HepG2 (cell line): ENCODE measurements around the gene CERS5. TPM values are rescaled to one million over a fixed set of nuclear protein-coding genes. Genes with fewer than 3 reads are reported as not detected.

ENCODE experiments used
- ATAC-seq: fragments of 200-7000 bp; cut with Tn5 transposase; 3 replicates; pipeline ENCODE4 v1.9.1; 2020; ENCODE audit warnings: mild to moderate bottlenecking, moderate library complexity
- BruUV-seq: library from RNA; stranded (reverse); fragments of 400-500 nt; replicated peaks from 2 replicates; lab custom pipeline; 2021; lab: Mats Ljungman, UMichigan
- CTCF ChIA-PET: fragments of 300-600 bp; formaldehyde crosslinking; extraction: SDS; loops from one replicate; lab custom pipeline; 2021; ENCODE audit warnings: low total read pairs, inconsistent platforms, low intra/inter-chr PET ratio; lab: Yijun Ruan, JAX
- POLR2A ChIA-PET: fragments of 350-600 bp; sonication (Branson Sonifier 250); formaldehyde crosslinking; loops from one replicate; lab custom pipeline; 2020; ENCODE audit warnings: antibody characterized with exemption, inconsistent platforms; lab: Yijun Ruan, JAX
- DNase-seq: peaks from one replicate; pipeline ENCODE4 v3.0.0-alpha.2; 2015; ENCODE audit warnings: low spot score
- FAIRE-seq: peaks from 3 replicates; lab custom pipeline; 2011; peaks lifted over from hg19 to GRCh38; lab: Jason Lieb, UNC
- H2AFZ ChIP-seq: one replicate; pipeline ENCODE4 v1.6.1; 2011; ENCODE audit warnings: low read length, inconsistent platforms
- H3K27ac ChIP-seq: fragments of 300-600 bp; 3 replicates; pipeline ENCODE4 v1.8.0; 2011; ENCODE audit warnings: mixed run types, mild to moderate bottlenecking, mixed read lengths, low read length, inconsistent platforms; ENCODE audit not compliant: insufficient read depth; ENCODE audit errors: extremely low read length
- H3K27me3 ChIP-seq, 2 experiments: fragments of 200-600 bp in 1 of 2; 2 replicates in 1 of 2; 3 replicates in 1 of 2; pipeline versions ENCODE4 v1.6.0 to v1.8.0; 2011; ENCODE audit warnings: low read length in 2 of 2, mild to moderate bottlenecking in 2 of 2, moderate library complexity in 2 of 2, inconsistent platforms in 1 of 2; ENCODE audit not compliant: insufficient read depth in 2 of 2, control insufficient read depth in 1 of 2
- H3K36me3 ChIP-seq, 2 experiments: fragments of 200-600 bp in 1 of 2; replicated peaks in 1 of 2; 2 replicates in 1 of 2; 3 replicates in 1 of 2; pipeline versions ENCODE4 v1.5.1 to v1.8.0; 2011; ENCODE audit warnings: low read length in 2 of 2, inconsistent platforms in 1 of 2; ENCODE audit not compliant: insufficient read depth in 2 of 2, control insufficient read depth in 1 of 2
- H3K4me1 ChIP-seq: 2 replicates; pipeline ENCODE4 v1.5.1; 2012; ENCODE audit warnings: low read length, inconsistent platforms; ENCODE audit not compliant: insufficient read depth
- H3K4me2 ChIP-seq: 2 replicates; pipeline ENCODE4 v1.6.0; 2011; ENCODE audit warnings: low read depth, low read length, inconsistent platforms
- H3K4me3 ChIP-seq, 3 experiments: fragments of 200-600 bp in 1 of 3; sonication (generic), shearing (Covaris generic) in 1 of 3; replicated peaks in 1 of 3; 2 replicates each; pipeline ENCODE4 v1.5.1; 2011 to 2016; ENCODE audit warnings: low read length in 3 of 3, inconsistent platforms in 2 of 3, low read depth in 2 of 3, mild to moderate bottlenecking in 2 of 3, control low read depth in 1 of 3, mixed read lengths in 1 of 3; ENCODE audit not compliant: insufficient read depth in 1 of 3
- H3K79me2 ChIP-seq: one replicate; pipeline ENCODE4 v1.6.1; 2011; ENCODE audit warnings: low read length, inconsistent platforms; ENCODE audit not compliant: insufficient read depth
- H3K9ac ChIP-seq: 2 replicates; pipeline ENCODE4 v1.6.0; 2011; ENCODE audit warnings: mild to moderate bottlenecking, low read depth, low read length, inconsistent platforms; ENCODE audit not compliant: insufficient read depth
- H3K9me3 ChIP-seq: 2 replicates; pipeline ENCODE4 v1.5.1; 2012; ENCODE audit warnings: mild to moderate bottlenecking, low read length
- H4K20me1 ChIP-seq: 2 replicates; pipeline ENCODE4 v1.6.0; 2011; ENCODE audit warnings: inconsistent platforms, mild to moderate bottlenecking, low read length, moderate library complexity; ENCODE audit not compliant: insufficient read depth
- ARID2 ChIP-seq: sonication (generic); formaldehyde crosslinking; IDR thresholded peaks from 2 replicates; pipeline ENCODE4 v1.8.1; 2022; ENCODE audit warnings: mild to moderate bottlenecking, missing genetic modification reagents, borderline replicate concordance
- ARNT2 ChIP-seq: sonication (generic); formaldehyde crosslinking; IDR thresholded peaks from 2 replicates; pipeline ENCODE4 v1.8.0; 2022; ENCODE audit warnings: mild to moderate bottlenecking, low read depth, missing genetic modification reagents, moderate library complexity
- BCL6 ChIP-seq: IDR thresholded peaks from 2 replicates; pipeline ENCODE4 v1.6.1; 2016; ENCODE audit warnings: missing genetic modification reagents, missing compliant biosample characterization
- CHD2 ChIP-seq: IDR thresholded peaks from 2 replicates; pipeline ENCODE4 v1.6.1; 2011; ENCODE audit warnings: low read depth, low read length, improper control_type of control experiment
- FOXP1 ChIP-seq, 2 experiments: fragments of 450-650 bp in 1 of 2; IDR thresholded peaks; 2 replicates each; pipeline ENCODE4 v1.6.1; 2017 to 2018; ENCODE audit warnings: antibody characterized with exemption in 1 of 2
- HDAC1 ChIP-seq: sonication (generic); formaldehyde crosslinking; IDR thresholded peaks from 2 replicates; pipeline ENCODE4 v1.5.1; 2020; ENCODE audit warnings: mild to moderate bottlenecking, missing genetic modification reagents
- HNF4G ChIP-seq, 2 experiments: sonication (generic) in 1 of 2; formaldehyde crosslinking in 1 of 2; IDR thresholded peaks; 2 replicates each; pipeline versions ENCODE4 v1.4.0 to v1.6.1; 2011 to 2020; ENCODE audit warnings: borderline replicate concordance in 2 of 2, low read depth in 2 of 2, mild to moderate bottlenecking in 2 of 2, low read length in 1 of 2, missing genetic modification reagents in 1 of 2, moderate library complexity in 1 of 2
- HOXA3 ChIP-seq: sonication (generic); formaldehyde crosslinking; IDR thresholded peaks from 2 replicates; pipeline ENCODE4 v1.5.0; 2020; ENCODE audit warnings: missing genetic modification reagents
- MED1 ChIP-seq: sonication (generic); formaldehyde crosslinking; IDR thresholded peaks from 2 replicates; pipeline ENCODE4 v1.4.0; 2020; ENCODE audit warnings: missing genetic modification reagents
- MTA1 ChIP-seq: sonication (generic); formaldehyde crosslinking; IDR thresholded peaks from 2 replicates; pipeline ENCODE4 v1.4.0; 2020; ENCODE audit warnings: missing genetic modification reagents, mild to moderate bottlenecking, borderline replicate concordance
- PTBP1 ChIP-seq: fragments of 200-400 bp; formaldehyde crosslinking; IDR thresholded peaks from 2 replicates; pipeline ENCODE4 v1.6.1; 2018; ENCODE audit warnings: low read length, low read depth; ENCODE audit not compliant: poor library complexity, severe bottlenecking
- SOX13 ChIP-seq, 3 experiments: fragments of 450-650 bp in 1 of 3; sonication (generic) in 1 of 3; formaldehyde crosslinking in 1 of 3; IDR thresholded peaks in 2 of 3; conservative IDR thresholded peaks in 1 of 3; 2 replicates each; pipeline versions ENCODE4 v1.5.0 to v1.6.1; 2016 to 2020; ENCODE audit warnings: antibody characterized with exemption in 1 of 3, mild to moderate bottlenecking in 1 of 3, missing compliant biosample characterization in 1 of 3, missing genetic modification reagents in 1 of 3, moderate library complexity in 1 of 3
- ZBTB21 ChIP-seq: sonication (generic); formaldehyde crosslinking; IDR thresholded peaks from 2 replicates; pipeline ENCODE4 v1.4.0; 2020; ENCODE audit warnings: missing genetic modification reagents
- ZNF124 ChIP-seq: sonication (generic); formaldehyde crosslinking; IDR thresholded peaks from 2 replicates; pipeline ENCODE4 v1.4.0; 2020; ENCODE audit warnings: missing genetic modification reagents
- ZNF207 ChIP-seq: fragments of 450-650 bp; IDR thresholded peaks from 2 replicates; pipeline ENCODE4 v1.6.1; 2016; ENCODE audit warnings: antibody characterized with exemption, borderline replicate concordance
- WGBS: methylation state at CpG from one replicate; pipeline ENCODE4 v1.1.6; 2017; ENCODE audit warnings: low lambda C conversion rate; 5-methylcytosine and 5-hydroxymethylcytosine counted together
- in situ Hi-C: cut with HindIII; loops from 2 replicates; pipeline ENCODE4 v1.10.0; 2017; ENCODE audit warnings: low pct_unique_long_range_greater_than_20kb; ENCODE audit not compliant: extremely low pct_ligation_motif_present
- intact Hi-C: fragments of 100-400 bp; cut with micrococcal nuclease; formaldehyde crosslinking; loops from one replicate; pipeline ENCODE4 v1.10.0; 2022; ENCODE audit not compliant: unreplicated experiment
- polyA plus RNA-seq, 8 experiments: library from polyadenylated mRNA; depleted of rRNA in 3 of 8; stranded (reverse) in 7 of 8; unstranded in 1 of 8; fragments of >200 nt; fragmentation: Illumina TruSeq in 4 of 8; extraction: Trizol in 4 of 8; gene quantifications; 2 replicates each; pipeline versions ENCODE4 v1.2.1 to v1.2.3, GENCODE V29; 2011 to 2016; ENCODE audit warnings: low read depth in 4 of 8, missing spikeins in 1 of 8, mixed read lengths in 1 of 8; ENCODE audit not compliant: insufficient read depth in 1 of 8
- total RNA-seq, 5 experiments: library from RNA; depleted of rRNA; stranded (reverse); fragments of >200 nt; fragmentation: Illumina TruSeq; extraction: Trizol; gene quantifications; 2 replicates each; pipeline ENCODE4 v1.2.3, GENCODE V29; 2016; ENCODE audit warnings: low read depth in 1 of 5
- TF ChIP-seq, protein P1 (sequence below): IDR thresholded peaks from 2 replicates; pipeline ENCODE4 v1.6.1; 2012; ENCODE audit warnings: low read depth, low read length, improper control_type of control experiment
- TF ChIP-seq, protein P2 (sequence below): IDR thresholded peaks from 2 replicates; pipeline ENCODE4 v1.6.1; 2016; ENCODE audit warnings: mild to moderate bottlenecking
- TF ChIP-seq, protein P3 (sequence below): sonication (generic); formaldehyde crosslinking; IDR thresholded peaks from 2 replicates; pipeline ENCODE4 v1.4.0; 2020; ENCODE audit warnings: missing genetic modification reagents

CERS5 gene
- total and polyA plus RNA-seq, 2 of the 13 experiments (the other 11 are each of a cell fraction or from before 2014, with no cell fraction given), result 22.3 to 48.8 TPM

- H3K4me3 ChIP-seq, result no peak overlapping the region; a peak in 1 of 6 replicates
- DNase-seq, result peak; percentile 93
- peaks cover 40% of the 10 kb centered on the region for H3K4me1 ChIP-seq
- ATAC-seq, result peak; percentile 100
- peak; percentile 90 for FAIRE-seq
- 50% methylated on average over 3 of the region's 4 CpGs for WGBS
- intact Hi-C loops, result loop anchor here (2.0 kb wide), 1 partner anchor 126 kb away; no protein-coding TSS in a partner anchor
- no peak overlapping the region for H3K9ac ChIP-seq
- no TSS peak for BruUV-seq
- H3K79me2 ChIP-seq, result no peaks in the 10 kb centered on the region
- no peaks in the 10 kb centered on the region for H3K27me3 ChIP-seq
- H3K9me3 ChIP-seq, result no peaks in the 10 kb centered on the region
- in situ Hi-C loops, result loop anchor here (10.0 kb wide), 1 partner anchor 126 kb away; no protein-coding TSS in a partner anchor
- peak overlapping the region; percentile 59 for H3K27ac ChIP-seq
- H4K20me1 ChIP-seq, result no peaks in the 10 kb centered on the region
- CTCF ChIA-PET, result no interaction called here
- H2AFZ ChIP-seq, result no peak overlapping the region
- H3K36me3 ChIP-seq, result peaks cover 0 to 3% of the 10 kb centered on the region in 2 experiments; a peak in 3 of 5 replicates
- peak overlapping the region; percentile 59 for H3K4me2 ChIP-seq
- POLR2A ChIA-PET, result interaction anchor here (1.0 to 1.1 kb wide), 2 partner anchors 84 to 95 kb away, joined by 3 read pairs; partner anchors contain the start of gene LIMA1
- TF ChIP-seq ZBTB21 (CRISPR knock-in tag) (no peak), MTA1 (CRISPR knock-in tag) (no peak), FOXP1 (IDR thresholded peaks at IDR 0.05) (no peak), FOXP1 (CRISPR knock-in tag; IDR thresholded peaks at IDR 0.05) (peak; percentile 75), ZNF124 (CRISPR knock-in tag) (no peak), CHD2 (no peak), ARID2 (CRISPR knock-in tag) (0 out of 2 replicates have a peak, but pooled peaks have one; percentile 36), HDAC1 (CRISPR knock-in tag) (0 out of 2 replicates have a peak, but pooled peaks have one; percentile 34), SOX13 (IDR thresholded peaks at IDR 0.05) (no peak), SOX13 (CRISPR knock-in tag; conservative IDR thresholded peaks at IDR 0.05 in 1 of 2, IDR thresholded peaks at IDR 0.05 in 1 of 2) (peak in 1 of 2 experiments; percentile 50; a peak in 1 of 4 replicates), BCL6 (CRISPR knock-in tag) (peak; percentile 52; the same call in 1 of the 2 replicates), ZNF207 (no peak), ARNT2 (CRISPR knock-in tag) (no peak), PTBP1 (no peak), HNF4G (IDR thresholded peaks at IDR 0.05; ENCODE audit: borderline replicate concordance, low read depth, low read length) (0 out of 2 replicates have a peak, but pooled peaks have one; percentile 52), HNF4G (CRISPR knock-in tag; IDR thresholded peaks at IDR 0.05; ENCODE audit: borderline replicate concordance, low read depth) (no peak), HOXA3 (CRISPR knock-in tag) (peak; percentile 33; the same call in 1 of the 2 replicates), MED1 (CRISPR knock-in tag) (peak; percentile 47; the same call in 1 of the 2 replicates)
- TF ChIP-seq, protein P1, sequence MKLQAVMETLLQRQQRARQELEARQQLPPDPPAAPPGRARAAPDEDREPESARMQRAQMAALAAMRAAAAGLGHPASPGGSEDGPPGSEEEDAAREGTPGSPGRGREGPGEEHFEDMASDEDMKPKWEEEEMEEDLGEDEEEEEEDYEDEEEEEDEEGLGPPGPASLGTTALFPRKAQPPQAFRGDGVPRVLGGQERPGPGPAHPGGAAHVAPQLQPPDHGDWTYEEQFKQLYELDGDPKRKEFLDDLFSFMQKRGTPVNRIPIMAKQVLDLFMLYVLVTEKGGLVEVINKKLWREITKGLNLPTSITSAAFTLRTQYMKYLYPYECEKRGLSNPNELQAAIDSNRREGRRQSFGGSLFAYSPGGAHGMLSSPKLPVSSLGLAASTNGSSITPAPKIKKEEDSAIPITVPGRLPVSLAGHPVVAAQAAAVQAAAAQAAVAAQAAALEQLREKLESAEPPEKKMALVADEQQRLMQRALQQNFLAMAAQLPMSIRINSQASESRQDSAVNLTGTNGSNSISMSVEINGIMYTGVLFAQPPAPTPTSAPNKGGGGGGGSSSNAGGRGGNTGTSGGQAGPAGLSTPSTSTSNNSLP, result peak; percentile 24; the same call in 1 of the 2 replicates
- TF ChIP-seq, protein P2, sequence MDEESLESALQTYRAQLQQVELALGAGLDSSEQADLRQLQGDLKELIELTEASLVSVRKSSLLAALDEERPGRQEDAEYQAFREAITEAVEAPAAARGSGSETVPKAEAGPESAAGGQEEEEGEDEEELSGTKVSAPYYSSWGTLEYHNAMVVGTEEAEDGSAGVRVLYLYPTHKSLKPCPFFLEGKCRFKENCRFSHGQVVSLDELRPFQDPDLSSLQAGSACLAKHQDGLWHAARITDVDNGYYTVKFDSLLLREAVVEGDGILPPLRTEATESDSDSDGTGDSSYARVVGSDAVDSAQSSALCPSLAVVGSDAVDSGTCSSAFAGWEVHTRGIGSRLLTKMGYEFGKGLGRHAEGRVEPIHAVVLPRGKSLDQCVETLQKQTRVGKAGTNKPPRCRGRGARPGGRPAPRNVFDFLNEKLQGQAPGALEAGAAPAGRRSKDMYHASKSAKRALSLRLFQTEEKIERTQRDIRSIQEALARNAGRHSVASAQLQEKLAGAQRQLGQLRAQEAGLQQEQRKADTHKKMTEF (CRISPR knock-in tag), result peak; percentile 27; the same call in 1 of the 2 replicates
- TF ChIP-seq, protein P3, sequence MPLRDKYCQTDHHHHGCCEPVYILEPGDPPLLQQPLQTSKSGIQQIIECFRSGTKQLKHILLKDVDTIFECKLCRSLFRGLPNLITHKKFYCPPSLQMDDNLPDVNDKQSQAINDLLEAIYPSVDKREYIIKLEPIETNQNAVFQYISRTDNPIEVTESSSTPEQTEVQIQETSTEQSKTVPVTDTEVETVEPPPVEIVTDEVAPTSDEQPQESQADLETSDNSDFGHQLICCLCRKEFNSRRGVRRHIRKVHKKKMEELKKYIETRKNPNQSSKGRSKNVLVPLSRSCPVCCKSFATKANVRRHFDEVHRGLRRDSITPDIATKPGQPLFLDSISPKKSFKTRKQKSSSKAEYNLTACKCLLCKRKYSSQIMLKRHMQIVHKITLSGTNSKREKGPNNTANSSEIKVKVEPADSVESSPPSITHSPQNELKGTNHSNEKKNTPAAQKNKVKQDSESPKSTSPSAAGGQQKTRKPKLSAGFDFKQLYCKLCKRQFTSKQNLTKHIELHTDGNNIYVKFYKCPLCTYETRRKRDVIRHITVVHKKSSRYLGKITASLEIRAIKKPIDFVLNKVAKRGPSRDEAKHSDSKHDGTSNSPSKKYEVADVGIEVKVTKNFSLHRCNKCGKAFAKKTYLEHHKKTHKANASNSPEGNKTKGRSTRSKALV (CRISPR knock-in tag), result 0 out of 2 replicates have a peak, but pooled peaks have one; percentile 28
These were observed 21.1 kb upstream of the CERS5 start for GRCh38 chr12:50188241-50188781.
